Panc1 (cell line): ENCODE results near the gene PROM1.

Experiments used
- CTCF ChIP-seq: fragments of 450-650 bp; IDR thresholded peaks from 2 replicates; pipeline ENCODE4 v1.5.1; 2017; ENCODE audit warnings: mild to moderate bottlenecking
- POLR2AphosphoS5 ChIP-seq: IDR thresholded peaks from 2 replicates; pipeline ENCODE4 v1.6.1; 2012; ENCODE audit warnings: mild to moderate bottlenecking, low read depth, low read length, moderate library complexity

GRCh38 chr4:15938182-15938581 is 145.6 kb downstream of the PROM1 start:
- TF ChIP-seq CTCF (no peak), POLR2AphosphoS5 (no peak)
